HG02571 (cell line): ENCODE results near the gene ZFHX2.

Source experiments
- ATAC-seq: cut with Tn5 transposase; IDR thresholded peaks from one replicate; pipeline ENCODE4 v1.9.1; 2021; ENCODE audit warnings: mild to moderate bottlenecking, moderate library complexity; ENCODE audit not compliant: unreplicated experiment

ZFHX2 gene

DNA sequence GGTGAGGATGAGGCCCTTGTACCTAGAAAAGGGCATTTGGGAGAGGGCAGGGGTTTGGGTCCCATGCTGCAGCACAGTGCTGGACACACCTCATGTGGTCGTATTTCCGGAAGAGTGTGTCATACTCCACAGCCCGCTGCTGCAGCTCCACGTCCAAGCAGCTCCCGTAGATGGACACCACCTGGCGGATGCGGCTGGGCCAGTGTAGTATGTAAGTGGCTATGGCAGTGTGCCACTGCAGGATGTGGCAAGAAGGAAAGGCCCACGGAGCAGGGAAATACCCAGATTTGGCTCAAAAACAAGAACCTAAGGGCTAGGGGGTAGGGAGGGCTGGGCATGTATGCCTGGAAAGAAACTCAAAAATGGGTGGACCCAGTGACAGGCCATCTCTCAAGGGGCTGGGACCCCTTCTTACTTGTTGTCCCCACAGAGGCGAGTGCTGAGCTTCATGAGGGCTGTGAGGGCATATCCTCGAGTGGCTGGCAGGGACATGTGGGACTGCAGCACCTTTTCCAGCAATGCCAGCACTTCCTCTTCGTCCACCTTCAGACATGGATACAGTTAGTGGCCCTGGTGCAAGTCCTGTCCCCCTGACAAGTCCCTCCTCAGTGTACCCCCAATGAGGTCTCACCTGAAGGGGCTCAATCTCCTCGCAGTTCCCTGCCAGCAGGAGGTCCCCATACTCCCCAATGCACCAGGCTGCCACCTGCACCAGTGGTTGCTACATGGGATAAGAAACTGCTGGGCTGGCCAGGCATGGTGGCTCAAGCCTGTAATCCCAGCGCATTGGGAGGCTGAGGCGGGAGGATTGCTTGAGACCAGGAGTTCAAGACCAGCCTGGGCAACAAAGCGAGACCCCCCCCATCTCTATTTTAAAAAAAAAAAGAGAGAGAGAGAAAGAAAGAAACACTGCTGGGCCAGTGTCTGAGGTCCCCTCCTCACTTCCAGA lies 10.6 kb upstream of the ZFHX2 start:
- no peak for ATAC-seq

DNA sequence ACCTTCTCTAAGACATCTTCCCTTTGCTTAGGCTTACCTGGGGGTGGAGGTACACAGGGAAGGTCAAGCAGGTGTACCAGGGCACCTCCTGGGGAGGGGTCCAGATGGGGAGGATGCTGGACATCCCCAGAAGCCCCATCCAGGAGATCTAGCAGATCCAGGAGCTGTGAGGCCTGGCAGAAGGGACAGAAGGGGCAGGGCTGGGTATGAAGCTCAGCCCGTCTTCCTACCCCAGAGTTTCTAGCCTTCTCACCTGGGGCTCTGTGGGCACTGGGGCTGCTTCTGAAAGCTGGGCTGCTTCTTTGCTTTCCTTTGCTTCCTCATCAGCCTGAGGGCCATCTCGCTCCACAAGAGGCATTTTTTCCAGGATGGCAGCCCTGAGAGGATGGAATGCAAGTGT lies 9.7 kb upstream of the ZFHX2 start:
- ATAC-seq, result no peak

DNA sequence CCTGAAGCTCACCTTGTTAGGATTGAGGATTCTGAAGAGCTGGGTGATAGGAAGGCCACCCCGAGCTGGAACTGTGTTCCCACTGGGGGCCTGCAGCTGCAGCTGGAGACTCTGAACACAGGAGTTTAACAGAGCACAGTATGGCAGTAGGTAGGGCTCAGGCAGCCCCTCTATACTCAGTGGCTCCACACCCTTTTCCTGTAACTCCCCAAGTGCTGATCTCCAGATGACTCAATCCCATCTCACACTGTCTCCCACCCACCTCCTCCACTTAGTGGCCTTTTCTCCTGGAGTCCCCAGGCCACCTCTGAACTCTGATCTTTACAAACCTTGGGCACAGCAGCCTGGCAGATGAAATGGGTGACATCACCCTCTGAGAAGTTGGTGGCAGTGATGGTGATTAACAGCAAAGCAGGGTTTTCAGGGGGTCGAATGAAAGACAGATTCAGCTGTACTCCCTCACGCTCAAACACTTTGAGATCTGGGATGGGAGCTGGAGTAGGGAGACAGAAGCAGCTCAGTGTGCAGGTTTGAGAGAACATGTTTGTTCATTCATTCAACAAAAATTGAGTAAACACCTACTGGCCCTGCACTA lies 8.5 kb upstream of the ZFHX2 start:
- ATAC-seq, result no peak

DNA sequence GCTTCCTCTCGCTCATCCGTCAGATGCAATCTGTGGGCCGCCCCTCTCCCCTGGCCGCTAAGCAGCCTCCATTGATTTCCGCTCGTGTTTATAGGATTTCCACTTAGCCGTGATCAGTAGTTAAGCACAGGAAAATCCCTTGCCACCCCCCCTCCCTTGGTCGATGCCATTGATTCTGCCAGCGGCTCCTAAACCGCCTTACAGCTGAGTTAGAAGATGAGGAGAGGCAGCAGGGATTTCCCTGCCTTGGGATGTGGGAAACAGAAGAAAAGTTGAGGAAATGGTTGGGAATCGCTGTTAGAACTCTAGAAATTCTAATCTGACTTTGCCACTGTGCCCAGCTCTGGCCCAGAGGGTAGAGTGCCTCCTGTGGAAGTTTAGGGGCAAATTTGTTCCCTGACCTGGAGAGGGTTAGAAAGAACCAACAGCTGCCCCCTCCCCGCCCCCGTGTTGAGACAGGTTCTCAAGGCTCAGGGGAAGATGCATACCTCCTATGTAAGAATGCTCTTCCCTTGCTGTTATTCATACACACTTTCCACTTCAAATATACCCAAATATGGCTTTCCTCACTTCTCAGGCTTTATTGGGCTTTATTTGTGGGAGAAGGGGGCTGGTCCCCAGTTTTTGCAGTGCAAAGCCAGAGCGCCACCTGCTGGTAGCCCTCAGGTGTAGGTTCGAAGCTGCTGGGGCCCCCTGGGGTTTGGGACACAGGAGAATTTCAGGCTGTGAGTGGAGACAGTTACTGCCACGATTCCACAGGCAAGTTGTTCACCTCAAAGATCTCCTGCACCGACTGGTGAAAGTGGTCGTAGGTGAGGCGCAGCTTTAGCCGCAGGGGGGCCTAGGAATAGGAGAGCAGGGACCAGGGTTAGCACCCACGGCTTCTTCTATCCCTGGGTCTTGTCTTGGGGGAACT lies 7.7 kb upstream of the ZFHX2 start:
- no peak for ATAC-seq

DNA sequence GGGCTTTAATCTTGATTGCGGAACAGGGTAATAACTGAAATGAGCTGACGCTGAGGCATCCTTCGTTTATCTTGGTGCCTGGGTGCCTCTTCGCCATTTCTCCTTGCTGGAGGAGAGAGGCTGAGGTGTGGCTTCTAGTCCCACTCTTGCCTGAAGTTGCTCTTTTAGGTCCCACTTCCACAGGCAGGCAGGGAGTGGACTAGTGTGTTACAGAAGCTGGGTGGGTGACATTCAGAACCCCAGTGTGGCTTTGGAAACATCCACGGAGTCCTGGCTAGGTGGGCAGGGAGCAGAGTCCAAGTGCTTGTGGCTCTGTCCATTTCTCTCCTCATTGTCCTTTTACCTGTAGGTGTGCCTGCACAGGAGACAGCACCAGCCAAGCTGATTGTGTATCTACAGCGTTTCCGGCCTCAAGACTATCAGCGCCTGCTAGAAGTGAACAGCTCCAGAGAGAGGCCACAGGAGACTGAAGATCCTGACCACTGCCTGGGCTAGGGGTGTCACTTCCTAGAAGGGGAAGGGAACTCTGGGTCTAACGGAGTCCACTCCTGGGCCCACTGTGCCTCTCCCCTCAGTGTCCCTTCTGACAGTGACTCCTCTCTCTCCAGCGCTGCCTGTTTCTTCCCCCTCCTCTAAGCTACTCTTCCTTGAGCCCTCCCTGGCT lies 6.9 kb upstream of the ZFHX2 start:
- ATAC-seq, result no peak

DNA sequence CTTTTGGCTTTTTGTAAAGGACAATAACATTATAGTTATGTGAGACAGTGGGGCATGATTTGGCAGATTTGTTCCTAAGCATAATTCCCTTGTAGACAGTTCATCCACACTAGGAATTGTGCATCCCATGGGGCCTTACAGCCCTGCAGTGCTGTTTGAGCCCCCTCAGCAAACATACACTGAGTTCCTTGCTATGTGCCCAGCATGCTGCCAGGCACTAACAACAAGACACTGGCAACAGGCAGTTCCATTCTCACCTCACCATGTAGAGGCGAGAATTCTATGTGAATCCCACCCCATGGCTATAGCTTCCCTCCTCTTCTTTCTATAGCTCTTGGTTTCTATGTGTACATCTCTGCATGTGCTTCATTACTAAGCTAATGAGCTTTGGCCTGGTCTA lies 6.4 kb upstream of the ZFHX2 start:
- ATAC-seq, result no peak

DNA sequence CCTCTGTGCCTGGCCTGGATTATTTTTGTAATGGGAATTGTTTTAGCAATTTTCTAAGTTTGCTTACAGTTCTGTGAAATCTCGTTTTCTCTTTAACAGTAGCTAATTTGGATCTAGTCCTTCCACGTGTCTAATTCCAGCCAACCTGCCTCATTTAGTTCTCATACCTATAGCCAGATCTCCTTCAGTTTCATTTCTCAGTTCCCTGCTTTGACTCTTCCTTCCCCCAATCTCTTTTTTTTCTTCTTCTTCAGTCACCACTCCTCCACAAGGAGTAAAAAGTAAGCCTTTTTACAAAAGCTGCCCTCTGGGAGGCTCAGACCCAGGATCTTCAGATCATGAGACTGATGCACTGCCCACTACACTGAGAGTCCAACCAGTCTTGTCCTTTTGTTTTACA lies 6.0 kb upstream of the ZFHX2 start:
- no peak for ATAC-seq

DNA sequence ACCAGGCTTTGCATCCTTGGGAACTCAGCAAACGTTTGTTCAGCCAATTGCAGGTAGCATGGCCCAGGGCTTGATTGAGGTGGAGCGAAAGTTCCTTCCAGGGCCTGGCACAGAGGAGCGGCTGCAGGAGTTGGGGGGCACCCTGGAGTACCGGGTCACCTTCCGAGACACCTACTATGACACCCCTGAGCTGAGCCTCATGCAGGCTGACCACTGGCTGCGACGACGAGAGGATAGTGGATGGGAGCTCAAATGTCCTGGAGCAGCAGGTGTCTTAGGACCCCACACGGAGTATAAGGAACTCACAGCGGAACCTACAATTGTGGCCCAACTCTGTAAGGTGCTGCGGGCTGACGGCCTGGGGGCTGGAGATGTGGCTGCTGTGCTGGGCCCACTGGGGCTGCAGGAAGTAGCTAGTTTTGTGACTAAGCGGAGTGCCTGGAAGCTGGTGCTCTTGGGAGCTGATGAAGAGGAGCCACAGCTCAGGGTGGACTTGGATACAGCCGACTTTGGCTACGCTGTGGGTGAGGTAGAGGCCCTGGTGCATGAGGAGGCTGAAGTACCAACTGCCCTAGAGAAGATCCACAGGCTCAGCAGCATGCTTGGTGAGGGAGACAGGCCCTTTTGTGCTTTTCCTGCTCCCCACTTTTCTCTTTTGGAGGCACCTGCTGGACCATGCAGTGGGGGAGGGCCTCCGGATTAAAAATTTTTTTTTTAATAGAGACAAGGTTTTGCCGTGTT lies 5.3 kb upstream of the ZFHX2 start:
- ATAC-seq, result no peak

DNA sequence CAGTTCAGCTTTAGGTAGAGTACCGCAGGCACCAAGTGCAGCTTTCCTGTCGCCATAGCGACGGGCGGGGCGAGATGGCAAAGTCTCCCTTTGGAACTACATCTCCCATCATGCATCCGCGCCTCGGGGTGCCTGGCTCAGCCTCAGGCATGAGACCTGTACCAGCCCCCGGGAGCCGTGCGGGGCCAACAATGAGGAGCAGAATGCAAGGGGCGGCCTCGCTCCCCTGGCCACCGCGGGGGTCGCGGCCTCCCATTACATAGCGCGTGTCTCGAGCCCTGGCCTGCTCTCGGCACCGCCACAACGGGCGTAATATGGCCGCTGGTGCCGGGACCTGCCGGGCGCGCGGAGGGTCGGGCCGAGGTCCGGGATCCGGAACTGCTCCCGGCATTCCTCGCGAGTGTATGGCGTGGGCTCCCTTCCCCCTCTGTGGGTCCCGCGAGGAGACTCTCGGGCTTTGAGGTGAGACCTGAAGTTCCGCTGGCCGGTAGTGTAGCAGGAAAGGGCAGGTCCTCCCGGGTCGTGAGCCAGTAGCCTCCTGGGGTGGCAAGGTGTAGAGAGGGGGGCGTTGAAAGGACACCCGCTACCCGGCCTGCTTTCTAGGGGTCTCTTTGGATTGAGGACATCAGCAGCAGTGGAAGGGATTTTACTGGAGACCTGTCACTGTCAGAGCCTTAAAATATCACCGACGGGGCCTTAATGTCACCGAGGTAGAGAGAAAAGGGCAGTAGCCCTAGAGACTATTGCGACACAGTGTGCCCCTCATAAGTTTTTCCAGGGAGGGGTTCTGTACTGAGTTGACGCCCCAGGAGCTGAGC lies 4.5 kb upstream of the ZFHX2 start, which contains the start of gene THTPA:
Gene THTPA, plus strand, starts transcription at position 390 of the 818 bp plus-strand sequence. CDS start 487 bp downstream, outside the sequence.
- ATAC-seq, result peak; percentile 78

DNA sequence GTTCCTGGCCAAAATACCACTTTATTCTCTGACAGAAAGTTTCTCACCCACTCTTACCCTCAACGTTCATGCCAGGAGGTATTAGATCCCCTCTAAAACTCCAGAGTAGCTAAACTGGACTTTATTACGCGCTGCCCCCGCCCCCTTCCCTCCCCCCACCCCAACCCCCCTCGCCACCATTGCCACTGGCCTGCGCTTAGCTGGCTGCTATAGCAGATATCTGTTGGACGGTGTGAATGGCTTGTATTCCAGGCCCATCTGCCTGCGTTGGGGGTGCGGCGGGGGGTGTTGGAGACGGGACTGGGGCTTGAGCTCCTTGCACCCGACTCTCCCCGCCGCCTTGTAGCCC lies 3.9 kb upstream of the ZFHX2 start:
- no peak for ATAC-seq

DNA sequence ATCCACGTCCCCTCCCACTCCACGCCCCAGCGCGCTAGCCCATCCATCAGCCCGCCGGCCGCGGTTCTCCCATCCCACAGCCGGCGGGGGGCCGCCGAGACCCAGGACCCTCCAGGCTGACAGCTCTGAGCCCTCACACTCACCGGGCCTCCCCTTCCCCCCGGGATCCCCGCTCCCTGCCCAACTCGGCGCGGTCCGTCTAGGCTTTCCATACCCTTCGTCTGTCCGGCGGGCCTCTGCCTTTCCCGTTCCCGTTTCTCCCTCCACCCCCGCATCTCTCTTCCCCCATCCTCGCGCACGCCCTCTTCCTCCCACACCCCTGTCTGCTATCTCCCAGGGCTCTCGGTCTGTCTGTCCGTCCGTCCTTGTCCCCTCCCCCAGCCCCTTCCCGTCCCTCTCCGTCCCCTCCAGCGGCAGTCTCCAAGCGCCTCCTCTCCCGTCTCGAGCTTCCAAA lies 726 bp downstream of the ZFHX2 start:
- ATAC-seq, result no peak

DNA sequence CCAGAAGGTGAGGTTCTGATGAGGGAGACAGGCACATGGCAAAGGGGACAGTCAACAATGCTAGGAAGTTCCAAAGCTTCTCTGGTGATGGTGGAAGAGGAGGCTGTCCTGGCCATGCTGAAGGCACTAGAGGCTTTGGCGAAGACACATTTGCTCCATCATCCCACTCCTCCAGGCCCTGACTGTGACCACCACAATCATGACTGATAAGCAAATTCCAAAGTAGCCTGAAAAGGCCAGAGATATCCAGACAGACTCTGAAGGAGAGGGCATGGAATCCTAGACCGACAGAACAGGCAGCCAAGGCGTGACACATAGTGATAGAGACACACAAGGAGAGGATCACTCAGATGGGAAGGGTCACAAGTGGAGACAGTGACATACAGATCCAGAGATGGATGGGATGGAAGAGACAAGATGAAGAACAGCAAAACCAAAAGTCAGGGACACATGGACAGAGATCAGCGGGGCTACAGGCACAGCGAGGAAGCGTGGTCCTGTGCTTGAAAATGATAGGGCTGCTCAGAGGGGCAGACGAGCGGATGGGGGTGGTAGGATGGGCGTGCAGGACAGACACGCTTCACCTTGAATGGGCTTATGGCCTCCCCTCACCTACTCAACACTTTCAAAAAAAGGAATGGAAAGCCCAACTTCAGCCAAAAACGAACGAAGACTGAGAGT lies 1.3 kb downstream of the ZFHX2 start:
- ATAC-seq, result no peak

DNA sequence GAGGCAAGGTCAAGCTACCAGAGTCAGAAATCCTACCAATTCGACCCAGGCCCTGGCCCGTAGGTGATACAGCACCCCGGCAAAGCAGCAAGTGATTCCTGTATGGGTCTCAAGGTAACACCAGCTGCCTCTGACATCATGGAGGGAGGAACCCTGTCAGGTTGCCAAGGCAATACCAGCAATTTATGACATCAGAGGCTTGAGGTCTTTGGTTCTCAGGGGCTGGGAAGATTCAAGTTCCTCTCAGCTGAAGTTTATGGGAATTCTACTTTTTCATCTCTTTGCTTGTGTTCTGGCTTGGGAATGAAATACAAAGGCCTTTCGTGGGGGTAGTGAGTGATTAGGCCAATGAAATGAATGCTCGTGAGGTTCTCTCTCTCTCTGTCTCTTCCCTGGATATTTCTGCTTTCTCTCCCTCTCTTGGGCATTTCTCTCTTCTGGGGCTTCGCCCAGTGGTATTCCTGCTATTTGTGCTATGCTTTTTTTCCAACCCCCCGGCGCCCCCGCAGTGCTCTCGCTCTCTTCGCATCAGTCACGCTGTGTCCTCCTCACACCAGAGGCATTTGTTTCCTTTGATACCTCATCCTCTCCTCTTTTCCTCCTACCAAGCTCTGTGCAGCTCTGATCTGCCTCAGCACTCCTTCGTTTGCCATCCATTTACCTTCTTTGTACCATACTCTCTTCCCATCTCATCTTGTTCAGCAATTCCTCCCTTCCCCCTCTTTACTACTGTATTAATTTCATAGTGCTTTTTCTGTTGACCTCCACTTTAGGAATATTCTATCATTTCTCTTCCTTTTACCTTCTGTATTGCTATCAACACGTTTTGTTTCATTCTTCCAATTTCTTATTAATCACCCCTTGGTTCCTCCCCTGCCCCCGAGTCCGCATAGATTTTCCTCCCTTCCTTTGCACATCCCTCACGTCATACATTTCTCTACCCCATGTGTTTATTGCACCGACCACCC lies 2.9 kb downstream of the ZFHX2 start:
- ATAC-seq, result no peak

DNA sequence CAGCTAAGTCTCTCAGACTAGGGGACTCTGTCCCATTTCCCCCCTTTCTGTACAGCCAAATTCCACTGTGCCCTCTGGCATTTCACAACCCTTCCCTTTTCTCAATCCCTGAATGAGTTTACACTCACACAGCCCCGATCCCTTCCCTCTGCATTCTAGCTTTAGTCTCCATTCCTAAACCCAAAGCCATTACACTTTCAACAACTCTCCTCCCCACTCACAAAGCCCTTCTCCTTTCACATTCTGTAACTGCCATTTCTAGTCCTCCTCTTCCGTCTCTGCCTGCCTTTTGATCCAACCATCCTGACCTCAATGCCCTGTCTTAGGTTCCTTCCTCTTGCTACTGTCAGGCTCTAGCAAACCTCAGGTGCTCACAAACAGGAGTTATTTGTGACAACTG lies 3.6 kb downstream of the ZFHX2 start:
- no peak for ATAC-seq

DNA sequence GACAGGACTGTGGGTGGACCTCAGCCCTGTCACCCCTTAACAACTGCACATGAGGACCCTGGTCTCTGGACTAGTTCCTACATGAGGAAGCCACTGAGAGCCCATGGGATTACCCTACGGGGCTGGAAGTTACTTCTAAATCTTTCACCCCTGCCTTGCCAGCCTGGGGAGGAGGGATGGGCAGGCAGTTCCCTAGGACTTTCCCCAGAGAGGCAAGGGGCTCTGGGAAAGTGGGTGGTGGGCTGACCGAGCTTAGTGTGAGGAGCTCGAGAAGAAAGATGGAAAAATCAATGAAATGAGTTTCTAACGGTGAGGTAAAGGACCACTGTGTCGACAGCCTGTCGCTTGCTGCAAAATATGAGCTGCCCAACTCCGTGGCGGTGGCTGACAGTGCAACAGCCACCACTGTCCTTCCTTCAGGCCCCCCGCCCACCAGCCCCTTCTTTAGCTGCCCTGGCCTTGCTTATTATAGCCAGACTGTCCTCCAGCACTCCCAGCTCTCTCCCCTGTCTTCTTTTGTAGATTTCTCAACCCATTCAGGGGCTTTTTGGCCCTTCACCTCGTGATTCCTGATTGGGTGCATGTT lies 5.0 kb downstream of the ZFHX2 start:
- ATAC-seq, result no peak

DNA sequence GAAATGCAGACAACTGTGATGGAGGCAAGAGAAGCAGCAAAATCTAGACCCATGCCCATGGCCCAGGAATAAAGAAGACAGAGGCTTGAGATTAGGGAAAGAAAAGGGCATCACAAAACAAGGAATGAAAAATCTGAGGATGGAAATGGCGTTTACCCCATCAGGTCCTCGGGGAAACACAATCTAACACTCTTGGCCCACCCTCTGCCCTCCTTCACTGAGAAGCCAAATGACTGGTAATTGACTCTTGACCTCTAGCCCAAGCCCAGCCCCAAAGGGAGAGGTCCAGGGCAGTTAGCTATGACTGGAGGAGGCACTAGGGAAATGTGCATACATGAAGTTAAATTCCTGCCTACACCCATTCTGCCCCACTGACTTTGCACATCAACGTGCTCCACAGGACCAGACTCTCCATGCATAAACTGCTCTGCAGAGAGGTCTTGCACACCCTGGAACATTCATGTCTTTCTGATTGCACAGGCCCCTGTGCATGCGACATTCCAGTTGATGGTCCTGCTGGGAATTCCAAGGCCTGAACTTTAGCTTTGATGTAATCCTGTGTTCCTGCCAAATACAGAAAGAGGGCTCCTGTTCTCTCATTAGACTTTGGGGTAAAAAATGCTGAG lies 5.7 kb downstream of the ZFHX2 start:
- no peak for ATAC-seq
